G401.6 (cell line): ENCODE results near the gene OPN4.

Experiments
- FAIRE-seq: peaks from 2 replicates; lab custom pipeline; 2012; peaks lifted over from hg19 to GRCh38; lab: Jason Lieb, UNC

Gene OPN4

DNA sequence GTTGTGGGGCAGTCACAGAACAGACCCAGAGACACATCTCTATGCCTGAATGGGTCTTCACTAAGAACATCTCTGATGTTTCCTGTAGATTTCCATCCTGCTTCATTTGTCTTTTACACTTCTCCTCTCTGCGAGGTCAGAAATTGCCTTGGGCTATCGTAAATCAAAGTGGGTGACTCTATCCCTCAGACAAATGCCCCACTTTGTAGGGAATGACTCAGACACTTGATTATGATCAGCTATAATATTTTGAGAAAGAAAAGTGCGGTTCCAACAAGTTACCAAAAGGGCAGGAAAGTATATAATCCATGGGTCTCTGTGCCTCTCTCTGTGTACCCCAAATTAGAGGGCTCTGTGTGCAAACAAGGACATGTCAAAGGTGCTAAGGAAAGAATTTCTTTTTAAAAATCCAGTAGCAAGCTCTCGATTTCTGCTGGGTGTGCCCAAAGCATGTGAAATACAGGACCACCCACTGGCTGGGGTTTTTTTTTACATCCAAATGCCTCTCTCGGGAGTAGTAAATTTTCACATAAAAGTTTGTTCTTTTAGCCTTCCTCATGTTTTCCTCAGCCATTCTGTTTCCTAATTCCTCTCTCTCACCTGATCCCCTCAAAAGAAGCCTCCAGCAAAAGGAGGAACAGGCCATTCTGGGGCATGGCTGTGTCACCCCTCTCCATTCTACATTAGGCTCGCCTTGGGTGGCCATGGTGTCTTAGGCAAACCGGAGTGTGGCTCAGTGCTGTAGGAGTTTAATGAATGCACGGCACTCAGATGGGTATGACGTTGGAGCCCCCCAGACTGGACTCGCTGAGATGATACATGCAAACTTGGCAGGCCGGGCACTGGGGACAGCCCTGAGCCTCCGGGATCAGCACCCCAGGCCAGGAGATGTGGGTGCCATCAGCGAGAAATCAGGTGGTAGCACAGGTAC is 6.3 kb upstream of the OPN4 start:
- no peak for FAIRE-seq

- no peak for FAIRE-seq
Measured at GRCh38 chr10:86648704-86649427, 5.5 kb upstream of the OPN4 start.

DNA sequence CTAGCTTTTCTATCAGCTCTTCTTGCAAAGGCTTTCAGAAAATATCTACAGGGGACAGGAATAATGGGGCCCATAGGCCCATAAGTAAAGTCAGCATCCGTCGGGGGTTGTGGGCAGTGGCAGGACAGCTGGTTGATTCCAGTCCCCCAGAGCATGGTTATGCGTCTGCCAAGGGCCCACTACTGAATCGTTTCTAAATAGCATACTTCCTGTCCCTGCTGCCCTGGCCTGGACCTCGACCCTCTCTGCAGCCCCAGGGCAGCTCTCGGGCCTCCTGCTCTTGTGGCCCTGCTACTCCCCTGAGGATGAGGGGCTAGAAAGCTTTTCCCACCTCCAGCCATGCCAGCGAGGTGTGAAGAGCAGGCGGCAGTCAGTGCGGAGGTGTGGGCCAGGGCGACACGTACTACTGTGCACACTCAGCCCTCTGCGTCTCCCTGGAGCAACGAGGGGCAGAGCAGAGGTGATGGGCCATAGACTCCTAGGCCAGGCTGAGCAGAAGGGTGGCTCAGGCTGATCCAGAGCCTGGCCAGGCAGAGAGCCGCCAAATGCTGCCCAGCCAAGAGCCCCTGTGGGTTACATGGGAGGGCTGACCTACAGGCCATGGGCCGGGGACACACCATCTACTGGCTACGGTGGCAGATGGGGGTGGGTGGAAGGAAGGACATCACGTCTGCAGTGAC is 4.7 kb upstream of the OPN4 start:
- FAIRE-seq = no peak

- FAIRE-seq = no peak
Measured at GRCh38 chr10:86650151-86650550, 4.2 kb upstream of the OPN4 start.

DNA sequence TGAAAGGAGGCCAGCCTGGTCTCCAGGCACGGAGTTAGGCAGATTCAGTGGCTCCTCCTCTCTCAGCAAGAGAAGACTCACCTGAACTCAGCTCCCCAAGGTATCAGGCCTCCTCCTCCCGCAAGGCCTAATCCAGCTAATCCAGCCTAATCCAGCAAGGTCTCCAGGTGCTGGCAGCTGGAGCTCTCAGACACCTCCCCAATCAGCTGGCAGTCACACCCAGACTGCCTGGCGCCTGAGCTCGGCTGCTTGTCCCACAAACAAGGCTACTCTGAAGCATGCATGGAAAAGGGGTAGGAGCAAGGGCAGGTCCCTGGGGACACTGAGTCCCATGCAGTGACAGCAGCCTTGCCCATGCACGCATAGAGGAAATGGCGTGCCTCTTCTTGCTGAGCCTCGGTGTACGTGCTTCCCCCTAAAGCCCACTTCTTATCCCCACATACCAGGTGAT is 3.3 kb upstream of the OPN4 start:
- FAIRE-seq = no peak

DNA sequence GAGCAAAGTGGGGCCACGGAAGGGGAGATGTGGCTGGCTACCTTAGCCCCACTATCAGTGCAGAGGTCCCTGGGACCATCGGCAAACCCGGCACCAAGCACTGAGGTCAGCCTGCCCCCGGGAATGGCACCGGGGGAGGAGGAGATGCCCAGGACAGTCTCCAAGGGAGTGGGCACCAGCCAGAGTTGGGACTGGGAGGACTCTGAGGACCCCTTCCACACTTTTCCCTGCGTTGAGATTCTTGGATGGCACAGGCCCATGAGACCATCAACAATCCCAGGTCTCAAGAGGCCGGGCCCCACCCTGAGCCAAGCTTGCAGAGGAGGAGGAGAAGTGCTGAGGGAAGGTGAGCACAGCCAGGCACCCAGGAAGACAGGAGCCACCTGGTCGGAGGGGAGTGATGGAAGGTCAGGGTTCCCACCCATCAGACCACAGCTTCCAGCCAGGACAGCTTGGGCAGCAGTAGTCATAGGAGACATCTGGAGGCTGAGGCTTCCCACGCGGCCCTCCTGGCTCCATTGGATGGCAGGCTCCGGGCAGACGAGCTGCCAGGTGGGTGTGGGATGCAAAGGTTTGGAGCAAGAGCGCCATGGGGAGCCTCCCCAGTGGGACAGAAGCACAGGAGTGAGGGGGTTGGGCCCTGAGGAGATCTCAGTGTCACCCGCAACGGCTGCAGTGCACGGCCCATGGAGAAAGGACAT is 2.6 kb upstream of the OPN4 start:
- no peak for FAIRE-seq

DNA sequence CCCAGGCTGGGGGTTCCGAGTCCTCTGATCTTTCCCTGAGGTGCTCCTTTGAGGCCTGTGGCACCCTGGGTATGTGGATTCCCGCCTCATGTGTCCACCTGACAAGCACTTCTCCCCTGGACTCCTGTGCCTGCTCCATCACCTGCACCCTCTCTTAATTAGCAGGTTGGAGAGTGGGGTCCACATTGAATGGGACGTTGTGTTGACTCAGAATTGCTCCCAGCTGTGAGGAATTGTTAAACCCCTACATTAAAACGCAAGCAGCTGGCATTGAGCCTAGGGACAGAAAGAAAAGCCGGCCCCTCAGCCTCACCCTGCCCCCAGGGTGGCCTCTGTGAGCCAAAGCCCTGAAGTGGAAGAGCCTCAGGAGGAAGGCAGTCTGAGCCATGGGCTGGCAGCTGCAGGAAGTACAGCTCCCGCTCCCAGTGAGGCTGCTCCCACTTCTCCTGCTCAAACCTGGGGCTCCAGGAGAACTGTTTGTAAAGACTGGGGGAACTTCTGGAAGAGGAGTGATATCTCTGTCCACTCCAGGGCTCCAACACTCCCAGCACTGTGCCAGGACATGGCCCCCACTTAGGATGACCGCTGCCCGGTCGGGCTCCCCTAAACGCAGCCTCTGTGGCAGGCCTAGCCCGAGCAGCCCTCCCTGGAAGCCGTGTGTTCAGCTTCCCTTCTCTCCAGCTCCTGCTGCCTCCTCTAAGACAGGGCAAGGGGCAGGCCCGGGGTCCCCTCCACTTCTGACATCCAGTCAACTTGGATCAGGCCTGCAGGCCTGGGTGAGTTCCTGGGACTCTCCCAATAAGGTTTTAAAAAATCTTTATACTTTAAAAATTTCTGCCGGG is 1.8 kb upstream of the OPN4 start:
- FAIRE-seq = no peak

DNA sequence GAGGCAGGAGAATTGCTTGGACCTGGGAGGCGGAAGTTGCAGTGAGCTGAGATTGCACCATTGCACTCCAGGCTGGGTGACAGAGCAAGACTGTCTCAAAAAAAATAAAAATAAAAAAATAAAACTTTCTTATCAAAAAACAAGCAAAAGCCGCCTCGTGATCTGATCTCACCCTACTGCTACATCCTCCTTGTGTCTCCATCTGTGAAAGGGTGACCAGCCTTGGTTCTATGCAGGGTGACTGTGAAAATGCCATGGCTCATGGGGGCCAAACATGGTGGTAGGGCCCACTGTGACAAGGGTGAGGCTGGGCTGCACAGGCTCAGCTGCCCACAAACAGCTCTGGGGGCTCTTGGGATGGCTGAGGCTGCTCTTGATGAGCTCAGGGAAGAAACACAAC is 968 bp upstream of the OPN4 start:
- FAIRE-seq = no peak

GRCh38 chr10:86653987-86654386 is 360 bp upstream of the OPN4 start:
- no peak for FAIRE-seq

GRCh38 chr10:86655173-86655540 is 810 bp downstream of the OPN4 start:
- no peak for FAIRE-seq

DNA sequence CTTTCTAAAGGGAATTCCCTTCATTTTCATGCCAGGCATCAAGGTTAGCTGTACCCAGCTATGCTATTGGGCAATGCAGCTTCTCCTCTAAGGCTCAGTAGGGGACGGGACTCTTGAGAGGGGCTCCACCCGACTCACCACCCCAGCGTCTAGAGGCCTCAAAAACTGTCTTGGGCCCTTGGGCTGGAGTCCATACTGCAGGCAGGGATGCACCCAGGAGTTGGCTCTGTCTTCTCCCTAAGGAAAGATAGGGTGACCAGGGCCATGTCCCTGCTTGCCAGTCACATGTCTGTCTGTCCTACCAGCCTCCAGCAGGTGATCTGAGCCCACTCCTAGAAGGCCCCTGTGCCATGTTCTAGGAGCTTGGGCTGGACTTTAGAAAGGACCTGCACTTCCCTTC is 1.2 kb downstream of the OPN4 start:
- no peak for FAIRE-seq

GRCh38 chr10:86657011-86657395 is 2.7 kb downstream of the OPN4 start:
- no peak for FAIRE-seq

DNA sequence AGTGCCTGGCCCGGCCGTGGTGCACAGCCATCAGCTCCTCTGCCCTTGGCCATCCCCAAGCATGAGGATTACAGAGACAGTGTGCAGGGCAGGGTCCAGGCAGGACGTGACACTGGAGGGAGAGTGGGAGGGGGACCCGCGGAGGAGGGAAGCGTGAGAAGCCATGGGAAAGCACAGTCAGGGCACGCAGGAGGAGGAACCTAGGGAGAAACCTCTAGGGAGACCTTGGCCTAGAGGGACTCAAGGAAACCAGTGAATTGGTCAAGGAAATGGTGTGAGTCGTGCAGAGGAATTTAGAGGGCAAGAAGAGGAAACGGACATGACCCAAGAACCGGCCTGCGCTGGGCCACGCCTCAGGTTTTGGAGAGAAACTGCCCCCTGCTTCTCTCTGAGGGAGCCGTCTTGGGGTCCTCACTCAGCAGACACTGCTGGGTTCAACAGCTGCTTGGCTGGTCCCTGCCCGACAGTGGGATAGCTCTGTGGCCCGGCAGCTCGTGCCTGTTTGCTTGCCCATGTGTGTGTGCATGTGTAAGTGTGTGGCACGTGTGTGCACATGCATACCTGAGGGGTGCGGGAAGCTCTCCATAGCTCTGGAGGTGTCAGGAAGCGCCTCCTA is 3.2 kb downstream of the OPN4 start:
- FAIRE-seq = no peak

DNA sequence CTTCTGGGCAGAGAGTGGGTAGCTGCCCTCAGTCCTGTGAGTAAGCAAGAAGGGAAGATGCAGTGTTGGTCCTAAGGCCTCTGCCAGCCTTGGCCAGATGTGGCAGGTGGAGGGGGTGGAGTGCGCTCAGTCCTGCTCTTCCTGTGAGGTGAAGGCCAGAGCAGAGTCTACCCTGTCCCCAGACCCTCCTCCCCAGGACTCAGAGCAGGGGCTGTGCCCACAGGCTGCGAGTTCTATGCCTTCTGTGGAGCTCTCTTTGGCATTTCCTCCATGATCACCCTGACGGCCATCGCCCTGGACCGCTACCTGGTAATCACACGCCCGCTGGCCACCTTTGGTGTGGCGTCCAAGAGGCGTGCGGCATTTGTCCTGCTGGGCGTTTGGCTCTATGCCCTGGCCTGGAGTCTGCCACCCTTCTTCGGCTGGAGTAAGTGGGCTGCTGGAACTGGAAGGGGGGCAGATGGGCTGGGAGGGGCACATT is 4.0 kb downstream of the OPN4 start:
- FAIRE-seq = no peak

DNA sequence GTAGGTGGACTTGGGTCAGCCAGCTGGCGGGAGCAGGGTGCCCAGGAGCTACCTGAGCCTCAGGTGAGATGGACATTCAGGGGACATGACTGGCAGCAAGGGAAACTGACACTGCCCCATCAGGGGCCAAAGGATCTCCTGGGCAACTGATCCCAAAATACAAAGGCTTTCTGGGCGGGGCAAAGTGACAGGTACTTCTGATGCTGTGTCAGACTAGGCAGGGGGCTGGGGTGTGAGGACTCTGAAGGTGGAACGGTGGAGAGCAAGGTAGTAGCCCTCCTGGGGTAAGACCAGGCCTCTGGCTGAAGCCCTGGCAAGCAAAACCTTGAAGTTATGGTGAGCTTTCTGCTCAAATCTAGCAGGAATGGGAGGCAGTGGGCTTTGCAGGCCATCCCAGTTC is 4.4 kb downstream of the OPN4 start:
- no peak for FAIRE-seq

DNA sequence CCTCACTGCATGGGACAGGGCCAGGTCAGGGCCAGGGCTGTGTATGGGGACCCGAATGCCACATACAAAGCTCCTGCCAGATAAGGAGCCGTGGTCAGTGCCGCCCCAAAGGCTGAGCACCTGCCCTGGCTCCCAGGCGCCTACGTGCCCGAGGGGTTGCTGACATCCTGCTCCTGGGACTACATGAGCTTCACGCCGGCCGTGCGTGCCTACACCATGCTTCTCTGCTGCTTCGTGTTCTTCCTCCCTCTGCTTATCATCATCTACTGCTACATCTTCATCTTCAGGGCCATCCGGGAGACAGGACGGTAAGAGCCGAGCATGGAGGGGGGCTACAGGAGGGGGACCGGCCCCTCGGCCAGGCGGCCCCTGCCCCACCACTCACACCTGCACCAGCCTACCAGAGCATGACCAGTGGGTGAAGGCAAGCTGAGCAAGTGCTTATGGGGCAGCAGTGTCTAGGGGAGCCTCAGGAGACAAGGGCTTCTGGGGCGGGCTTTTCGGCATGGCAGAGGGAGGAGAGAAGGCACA is 4.9 kb downstream of the OPN4 start:
- FAIRE-seq = no peak

- no peak for FAIRE-seq
Measured at GRCh38 chr10:86659721-86660453, 5.5 kb downstream of the OPN4 start.

DNA sequence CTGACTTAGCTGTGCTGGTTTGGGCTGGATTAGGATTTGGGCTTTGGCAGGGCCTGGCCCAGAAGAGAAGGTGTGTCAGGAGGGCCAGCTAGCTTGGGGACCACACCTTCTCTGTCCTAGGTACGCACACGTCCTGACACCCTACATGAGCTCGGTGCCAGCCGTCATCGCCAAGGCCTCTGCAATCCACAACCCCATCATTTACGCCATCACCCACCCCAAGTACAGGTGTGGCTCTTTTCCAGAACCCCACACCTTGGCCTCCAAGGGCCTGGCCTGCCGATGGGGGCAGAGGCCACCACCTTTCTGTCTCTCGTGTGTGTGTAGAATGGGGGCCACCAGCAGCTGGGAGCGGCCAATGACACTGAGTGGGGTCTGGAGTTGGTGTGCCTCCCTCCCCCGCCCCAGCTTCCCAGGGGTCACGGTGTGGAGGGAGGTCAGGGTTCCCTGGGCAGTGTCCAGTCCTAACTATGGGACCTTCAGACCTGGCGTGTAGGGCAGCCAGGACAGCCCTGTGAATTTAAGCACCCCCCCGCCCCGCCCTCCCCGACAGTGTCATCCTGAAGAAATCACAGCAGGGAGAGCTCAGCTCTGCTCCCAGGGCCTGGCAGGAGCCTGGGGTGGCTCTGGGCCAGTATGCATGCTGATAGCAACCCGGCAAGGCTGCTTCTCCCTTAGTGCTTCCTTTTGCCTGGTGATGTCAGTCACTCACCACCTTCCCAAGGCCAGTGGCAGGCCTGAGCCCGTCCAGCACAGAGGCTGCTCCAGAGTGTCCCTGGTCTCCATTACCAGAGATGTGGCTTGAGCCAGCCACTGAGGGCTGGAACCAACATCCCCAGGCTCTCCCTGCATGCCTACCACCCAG is 7.0 kb downstream of the OPN4 start:
- FAIRE-seq = no peak
